HepG2 (cell line): ENCODE measurements around the gene C16orf87. TPM values are rescaled to one million over a fixed set of nuclear protein-coding genes. Genes with fewer than 3 reads are reported as not detected.

ENCODE experiments used
- MTF1 ChIP-seq: sonication (generic); formaldehyde crosslinking; IDR thresholded peaks from 2 replicates; pipeline ENCODE4 v1.5.0; 2020; ENCODE audit warnings: missing genetic modification reagents
- PRPF4 ChIP-seq: fragments of 200-400 bp; formaldehyde crosslinking; IDR thresholded peaks from 2 replicates; pipeline ENCODE4 v1.6.1; 2016; ENCODE audit warnings: low read length, low read depth; ENCODE audit not compliant: poor library complexity, severe bottlenecking
- SATB2 ChIP-seq: sonication (generic); formaldehyde crosslinking; IDR thresholded peaks from 2 replicates; pipeline ENCODE4 v1.5.0; 2020; ENCODE audit warnings: missing genetic modification reagents
- ZKSCAN8 ChIP-seq: IDR thresholded peaks from 2 replicates; pipeline ENCODE4 v1.6.1; 2016; ENCODE audit warnings: borderline replicate concordance, missing genetic modification reagents, missing compliant biosample characterization
- ZNF264 ChIP-seq: sonication (generic); formaldehyde crosslinking; IDR thresholded peaks from 2 replicates; pipeline ENCODE4 v1.4.0; 2020; ENCODE audit warnings: missing genetic modification reagents
- ZNF431 ChIP-seq: sonication (generic); formaldehyde crosslinking; IDR thresholded peaks from 2 replicates; pipeline ENCODE4 v1.9.0; 2022; ENCODE audit warnings: missing genetic modification reagents, low read depth, mild to moderate bottlenecking, borderline replicate concordance
- polyA plus RNA-seq, 8 experiments: library from polyadenylated mRNA; depleted of rRNA in 3 of 8; stranded (reverse) in 7 of 8; unstranded in 1 of 8; fragments of >200 nt; fragmentation: Illumina TruSeq in 4 of 8; extraction: Trizol in 4 of 8; gene quantifications; 2 replicates each; pipeline versions ENCODE4 v1.2.1 to v1.2.3, GENCODE V29; 2011 to 2016; ENCODE audit warnings: low read depth in 4 of 8, missing spikeins in 1 of 8, mixed read lengths in 1 of 8; ENCODE audit not compliant: insufficient read depth in 1 of 8
- total RNA-seq, 5 experiments: library from RNA; depleted of rRNA; stranded (reverse); fragments of >200 nt; fragmentation: Illumina TruSeq; extraction: Trizol; gene quantifications; 2 replicates each; pipeline ENCODE4 v1.2.3, GENCODE V29; 2016; ENCODE audit warnings: low read depth in 1 of 5
- TF ChIP-seq, protein P1 (sequence below): sonication (generic); formaldehyde crosslinking; IDR thresholded peaks from 2 replicates; pipeline ENCODE4 v1.4.0; 2020; ENCODE audit warnings: missing genetic modification reagents
- TF ChIP-seq, protein P2 (sequence below): sonication (generic); formaldehyde crosslinking; IDR thresholded peaks from 2 replicates; pipeline ENCODE4 v1.5.1; 2020; ENCODE audit warnings: mild to moderate bottlenecking, missing genetic modification reagents, moderate library complexity
- TF ChIP-seq, protein P3 (sequence below): sonication (generic); formaldehyde crosslinking; IDR thresholded peaks from 2 replicates; pipeline ENCODE4 v1.4.0; 2020; ENCODE audit warnings: missing genetic modification reagents
- TF ChIP-seq, protein P4 (sequence below): sonication (generic); formaldehyde crosslinking; IDR thresholded peaks from 2 replicates; pipeline ENCODE4 v1.8.0; 2022; ENCODE audit warnings: mild to moderate bottlenecking, missing genetic modification reagents
- TF ChIP-seq, protein P5 (sequence below): sonication (generic); formaldehyde crosslinking; IDR thresholded peaks from 2 replicates; pipeline ENCODE4 v1.4.0; 2020; ENCODE audit warnings: missing genetic modification reagents

C16orf87 gene
- total and polyA plus RNA-seq, 2 of the 13 experiments (the other 11 are each of a cell fraction or from before 2014, with no cell fraction given), result 8.6 to 19.5 TPM

DNA sequence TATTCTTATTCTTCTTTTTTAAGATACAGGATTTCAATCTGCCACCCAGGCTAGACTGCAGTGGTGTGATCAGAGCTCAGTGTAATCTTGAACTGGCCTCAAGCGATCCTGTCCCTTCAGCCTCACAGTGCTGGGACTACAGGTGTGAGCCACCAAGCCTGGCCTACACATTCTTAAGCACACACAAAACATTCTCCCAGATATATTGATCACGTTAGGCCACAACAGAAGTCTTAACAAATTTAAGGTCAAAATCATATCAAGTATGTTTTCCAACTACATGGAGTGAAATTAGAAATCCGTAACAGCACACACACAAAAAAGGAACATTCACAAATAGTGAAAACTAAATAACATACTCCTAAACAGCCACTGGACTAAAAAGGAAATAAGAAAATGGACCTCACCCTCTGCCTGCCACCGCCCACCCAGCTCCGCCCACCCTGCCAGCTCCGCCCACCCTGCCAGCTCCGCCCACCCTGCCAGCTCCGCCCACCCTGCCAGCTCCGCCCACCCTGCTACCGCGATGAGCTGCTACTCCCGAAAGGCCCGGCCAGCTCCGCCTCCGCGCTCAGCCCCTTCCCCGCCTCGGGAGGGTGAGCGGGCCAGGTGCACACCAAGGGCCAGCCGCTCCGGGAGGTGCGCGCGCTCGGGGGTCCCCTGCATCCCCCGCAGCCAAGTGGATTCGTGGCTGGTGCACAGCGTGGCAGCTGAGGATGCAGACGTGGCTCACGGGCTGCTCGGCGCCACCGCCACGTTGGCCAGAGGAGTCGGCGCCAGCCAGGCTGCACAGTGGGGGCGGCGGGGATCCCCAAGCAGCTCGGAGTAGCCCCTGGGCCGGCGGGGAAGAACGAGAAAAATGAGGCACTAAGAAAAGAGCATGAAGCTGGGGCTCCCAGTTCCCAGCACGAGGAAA lies 41.2 kb downstream of the C16orf87 start (continued):
- TF ChIP-seq ZNF264 (CRISPR knock-in tag) (peak; percentile 37; the same call in 1 of the 2 replicates), ZKSCAN8 (peak; percentile 48; the same call in 1 of the 2 replicates), MTF1 (CRISPR knock-in tag) (no peak), ZNF431 (CRISPR knock-in tag) (0 out of 2 replicates have a peak, but pooled peaks have one; percentile 50), PRPF4 (no peak), SATB2 (CRISPR knock-in tag) (no peak)
- TF ChIP-seq, protein P1, sequence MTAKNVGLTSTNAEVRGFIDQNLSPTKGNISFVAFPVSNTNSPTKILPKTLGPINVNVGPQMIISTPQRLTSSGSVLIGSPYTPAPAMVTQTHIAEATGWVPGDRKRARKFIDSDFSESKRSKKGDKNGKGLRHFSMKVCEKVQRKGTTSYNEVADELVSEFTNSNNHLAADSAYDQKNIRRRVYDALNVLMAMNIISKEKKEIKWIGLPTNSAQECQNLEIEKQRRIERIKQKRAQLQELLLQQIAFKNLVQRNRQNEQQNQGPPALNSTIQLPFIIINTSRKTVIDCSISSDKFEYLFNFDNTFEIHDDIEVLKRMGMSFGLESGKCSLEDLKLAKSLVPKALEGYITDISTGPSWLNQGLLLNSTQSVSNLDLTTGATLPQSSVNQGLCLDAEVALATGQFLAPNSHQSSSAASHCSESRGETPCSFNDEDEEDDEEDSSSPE (CRISPR knock-in tag), result peak; percentile 59
- TF ChIP-seq, protein P2, sequence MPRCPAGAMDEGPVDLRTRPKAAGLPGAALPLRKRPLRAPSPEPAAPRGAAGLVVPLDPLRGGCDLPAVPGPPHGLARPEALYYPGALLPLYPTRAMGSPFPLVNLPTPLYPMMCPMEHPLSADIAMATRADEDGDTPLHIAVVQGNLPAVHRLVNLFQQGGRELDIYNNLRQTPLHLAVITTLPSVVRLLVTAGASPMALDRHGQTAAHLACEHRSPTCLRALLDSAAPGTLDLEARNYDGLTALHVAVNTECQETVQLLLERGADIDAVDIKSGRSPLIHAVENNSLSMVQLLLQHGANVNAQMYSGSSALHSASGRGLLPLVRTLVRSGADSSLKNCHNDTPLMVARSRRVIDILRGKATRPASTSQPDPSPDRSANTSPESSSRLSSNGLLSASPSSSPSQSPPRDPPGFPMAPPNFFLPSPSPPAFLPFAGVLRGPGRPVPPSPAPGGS (CRISPR knock-in tag), result peak; percentile 70
- TF ChIP-seq, protein P3, sequence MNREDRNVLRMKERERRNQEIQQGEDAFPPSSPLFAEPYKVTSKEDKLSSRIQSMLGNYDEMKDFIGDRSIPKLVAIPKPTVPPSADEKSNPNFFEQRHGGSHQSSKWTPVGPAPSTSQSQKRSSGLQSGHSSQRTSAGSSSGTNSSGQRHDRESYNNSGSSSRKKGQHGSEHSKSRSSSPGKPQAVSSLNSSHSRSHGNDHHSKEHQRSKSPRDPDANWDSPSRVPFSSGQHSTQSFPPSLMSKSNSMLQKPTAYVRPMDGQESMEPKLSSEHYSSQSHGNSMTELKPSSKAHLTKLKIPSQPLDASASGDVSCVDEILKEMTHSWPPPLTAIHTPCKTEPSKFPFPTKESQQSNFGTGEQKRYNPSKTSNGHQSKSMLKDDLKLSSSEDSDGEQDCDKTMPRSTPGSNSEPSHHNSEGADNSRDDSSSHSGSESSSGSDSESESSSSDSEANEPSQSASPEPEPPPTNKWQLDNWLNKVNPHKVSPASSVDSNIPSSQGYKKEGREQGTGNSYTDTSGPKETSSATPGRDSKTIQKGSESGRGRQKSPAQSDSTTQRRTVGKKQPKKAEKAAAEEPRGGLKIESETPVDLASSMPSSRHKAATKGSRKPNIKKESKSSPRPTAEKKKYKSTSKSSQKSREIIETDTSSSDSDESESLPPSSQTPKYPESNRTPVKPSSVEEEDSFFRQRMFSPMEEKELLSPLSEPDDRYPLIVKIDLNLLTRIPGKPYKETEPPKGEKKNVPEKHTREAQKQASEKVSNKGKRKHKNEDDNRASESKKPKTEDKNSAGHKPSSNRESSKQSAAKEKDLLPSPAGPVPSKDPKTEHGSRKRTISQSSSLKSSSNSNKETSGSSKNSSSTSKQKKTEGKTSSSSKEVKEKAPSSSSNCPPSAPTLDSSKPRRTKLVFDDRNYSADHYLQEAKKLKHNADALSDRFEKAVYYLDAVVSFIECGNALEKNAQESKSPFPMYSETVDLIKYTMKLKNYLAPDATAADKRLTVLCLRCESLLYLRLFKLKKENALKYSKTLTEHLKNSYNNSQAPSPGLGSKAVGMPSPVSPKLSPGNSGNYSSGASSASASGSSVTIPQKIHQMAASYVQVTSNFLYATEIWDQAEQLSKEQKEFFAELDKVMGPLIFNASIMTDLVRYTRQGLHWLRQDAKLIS (CRISPR knock-in tag), result no peak
- TF ChIP-seq, protein P4, sequence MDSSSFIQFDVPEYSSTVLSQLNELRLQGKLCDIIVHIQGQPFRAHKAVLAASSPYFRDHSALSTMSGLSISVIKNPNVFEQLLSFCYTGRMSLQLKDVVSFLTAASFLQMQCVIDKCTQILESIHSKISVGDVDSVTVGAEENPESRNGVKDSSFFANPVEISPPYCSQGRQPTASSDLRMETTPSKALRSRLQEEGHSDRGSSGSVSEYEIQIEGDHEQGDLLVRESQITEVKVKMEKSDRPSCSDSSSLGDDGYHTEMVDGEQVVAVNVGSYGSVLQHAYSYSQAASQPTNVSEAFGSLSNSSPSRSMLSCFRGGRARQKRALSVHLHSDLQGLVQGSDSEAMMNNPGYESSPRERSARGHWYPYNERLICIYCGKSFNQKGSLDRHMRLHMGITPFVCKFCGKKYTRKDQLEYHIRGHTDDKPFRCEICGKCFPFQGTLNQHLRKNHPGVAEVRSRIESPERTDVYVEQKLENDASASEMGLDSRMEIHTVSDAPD (CRISPR knock-in tag), result no peak; the same call in 1 of the 2 replicates
- TF ChIP-seq, protein P5, sequence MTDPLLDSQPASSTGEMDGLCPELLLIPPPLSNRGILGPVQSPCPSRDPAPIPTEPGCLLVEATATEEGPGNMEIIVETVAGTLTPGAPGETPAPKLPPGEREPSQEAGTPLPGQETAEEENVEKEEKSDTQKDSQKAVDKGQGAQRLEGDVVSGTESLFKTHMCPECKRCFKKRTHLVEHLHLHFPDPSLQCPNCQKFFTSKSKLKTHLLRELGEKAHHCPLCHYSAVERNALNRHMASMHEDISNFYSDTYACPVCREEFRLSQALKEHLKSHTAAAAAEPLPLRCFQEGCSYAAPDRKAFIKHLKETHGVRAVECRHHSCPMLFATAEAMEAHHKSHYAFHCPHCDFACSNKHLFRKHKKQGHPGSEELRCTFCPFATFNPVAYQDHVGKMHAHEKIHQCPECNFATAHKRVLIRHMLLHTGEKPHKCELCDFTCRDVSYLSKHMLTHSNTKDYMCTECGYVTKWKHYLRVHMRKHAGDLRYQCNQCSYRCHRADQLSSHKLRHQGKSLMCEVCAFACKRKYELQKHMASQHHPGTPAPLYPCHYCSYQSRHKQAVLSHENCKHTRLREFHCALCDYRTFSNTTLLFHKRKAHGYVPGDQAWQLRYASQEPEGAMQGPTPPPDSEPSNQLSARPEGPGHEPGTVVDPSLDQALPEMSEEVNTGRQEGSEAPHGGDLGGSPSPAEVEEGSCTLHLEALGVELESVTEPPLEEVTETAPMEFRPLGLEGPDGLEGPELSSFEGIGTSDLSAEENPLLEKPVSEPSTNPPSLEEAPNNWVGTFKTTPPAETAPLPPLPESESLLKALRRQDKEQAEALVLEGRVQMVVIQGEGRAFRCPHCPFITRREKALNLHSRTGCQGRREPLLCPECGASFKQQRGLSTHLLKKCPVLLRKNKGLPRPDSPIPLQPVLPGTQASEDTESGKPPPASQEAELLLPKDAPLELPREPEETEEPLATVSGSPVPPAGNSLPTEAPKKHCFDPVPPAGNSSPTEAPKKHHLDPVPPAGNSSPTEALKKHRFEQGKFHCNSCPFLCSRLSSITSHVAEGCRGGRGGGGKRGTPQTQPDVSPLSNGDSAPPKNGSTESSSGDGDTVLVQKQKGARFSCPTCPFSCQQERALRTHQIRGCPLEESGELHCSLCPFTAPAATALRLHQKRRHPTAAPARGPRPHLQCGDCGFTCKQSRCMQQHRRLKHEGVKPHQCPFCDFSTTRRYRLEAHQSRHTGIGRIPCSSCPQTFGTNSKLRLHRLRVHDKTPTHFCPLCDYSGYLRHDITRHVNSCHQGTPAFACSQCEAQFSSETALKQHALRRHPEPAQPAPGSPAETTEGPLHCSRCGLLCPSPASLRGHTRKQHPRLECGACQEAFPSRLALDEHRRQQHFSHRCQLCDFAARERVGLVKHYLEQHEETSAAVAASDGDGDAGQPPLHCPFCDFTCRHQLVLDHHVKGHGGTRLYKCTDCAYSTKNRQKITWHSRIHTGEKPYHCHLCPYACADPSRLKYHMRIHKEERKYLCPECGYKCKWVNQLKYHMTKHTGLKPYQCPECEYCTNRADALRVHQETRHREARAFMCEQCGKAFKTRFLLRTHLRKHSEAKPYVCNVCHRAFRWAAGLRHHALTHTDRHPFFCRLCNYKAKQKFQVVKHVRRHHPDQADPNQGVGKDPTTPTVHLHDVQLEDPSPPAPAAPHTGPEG (CRISPR knock-in tag), result peak; percentile 85
